ENCODE data around the gene C17orf58. TPM values are rescaled to one million over a fixed set of nuclear protein-coding genes. Genes with fewer than 3 reads are reported as not detected.
"Not testable (repeated sequence)": the region's sequence is repeated elsewhere in the genome, so short reads cannot be mapped to it uniquely, and the experiment has no call there.

C17orf58 gene
- total RNA-seq, 1 donor from 2014 or later = 10.9 TPM

- TF ChIP-seq CTCF (IDR thresholded peaks at IDR 0.05; ENCODE audit: unreplicated experiment) = peak; percentile 63
- Mint-ChIP-seq H3K4me1 (ENCODE audit: low read depth) (peaks cover 7% of the 10 kb centered on the region), H3K27ac (peak overlapping the region; percentile 99), H3K36me3 (ENCODE audit: insufficient read depth) (peaks cover 2% of the 10 kb centered on the region), H3K9me3 (ENCODE audit: low read depth) (no peaks in the 10 kb centered on the region), H3K27me3 (no peaks in the 10 kb centered on the region), H3K4me3 (ENCODE audit: low read depth) (peak overlapping the region; percentile 81)
- peak; percentile 99 for DNase-seq (ENCODE audit: low spot score, unreplicated experiment)
Observed at GRCh38 chr17:68019675-68020408, 23.6 kb upstream of the C17orf58 start.

- no peak for TF ChIP-seq CTCF (IDR thresholded peaks at IDR 0.05; ENCODE audit: unreplicated experiment)
- Mint-ChIP-seq H3K9me3 (ENCODE audit: low read depth) (no peaks in the 10 kb centered on the region), H3K27ac (peak overlapping the region; percentile 99), H3K4me3 (ENCODE audit: low read depth) (peak overlapping the region; percentile 81), H3K4me1 (ENCODE audit: low read depth) (peaks cover 7% of the 10 kb centered on the region), H3K36me3 (ENCODE audit: insufficient read depth) (peaks cover 2% of the 10 kb centered on the region), H3K27me3 (no peaks in the 10 kb centered on the region)
- DNase-seq (ENCODE audit: low spot score, unreplicated experiment) = no peak
Observed at GRCh38 chr17:68019336-68019674, 23.0 kb upstream of the C17orf58 start.

- not testable (repeated sequence) for H3K36me3 Mint-ChIP-seq (ENCODE audit: insufficient read depth); H3K9me3 Mint-ChIP-seq (ENCODE audit: low read depth); DNase-seq (ENCODE audit: low spot score, unreplicated experiment)
Observed at GRCh38 chr17:68018493-68018892, 22.2 kb upstream of the C17orf58 start.

GRCh38 chr17:68016838-68017237 is 20.6 kb upstream of the C17orf58 start:
- Mint-ChIP-seq H3K36me3 (ENCODE audit: insufficient read depth) (peaks cover 2% of the 10 kb centered on the region), H3K4me1 (ENCODE audit: low read depth) (peaks cover 7% of the 10 kb centered on the region), H3K27ac (no peak overlapping the region), H3K27me3 (no peaks in the 10 kb centered on the region), H3K9me3 (ENCODE audit: low read depth) (no peaks in the 10 kb centered on the region), H3K4me3 (ENCODE audit: low read depth) (no peak overlapping the region)
- no peak for DNase-seq (ENCODE audit: low spot score, unreplicated experiment)
- TF ChIP-seq CTCF (IDR thresholded peaks at IDR 0.05; ENCODE audit: unreplicated experiment) = no peak

More at GRCh38 chr17:68018493-68018892, 22.2 kb upstream of the C17orf58 start:
- not testable (repeated sequence) for H3K27me3 Mint-ChIP-seq; H3K4me3 Mint-ChIP-seq (ENCODE audit: low read depth); H3K27ac Mint-ChIP-seq; H3K4me1 Mint-ChIP-seq (ENCODE audit: low read depth)

- Mint-ChIP-seq H3K9me3 (ENCODE audit: low read depth) (no peaks in the 10 kb centered on the region), H3K27ac (peak overlapping the region; percentile 10), H3K4me1 (ENCODE audit: low read depth) (peaks cover 2% of the 10 kb centered on the region), H3K4me3 (ENCODE audit: low read depth) (no peak overlapping the region), H3K27me3 (no peaks in the 10 kb centered on the region), H3K36me3 (ENCODE audit: insufficient read depth) (peaks cover 2% of the 10 kb centered on the region)
- no peak for TF ChIP-seq CTCF (IDR thresholded peaks at IDR 0.05; ENCODE audit: unreplicated experiment)
- DNase-seq (ENCODE audit: low spot score, unreplicated experiment) = no peak
Observed at GRCh38 chr17:68015081-68015723, 18.9 kb upstream of the C17orf58 start.

GRCh38 chr17:68013385-68013784 is 17.1 kb upstream of the C17orf58 start:
- no peak overlapping the region for H3K4me3 Mint-ChIP-seq (ENCODE audit: low read depth)
- no peak overlapping the region for H3K27ac Mint-ChIP-seq
- no peak for DNase-seq (ENCODE audit: low spot score, unreplicated experiment)
- H3K9me3 Mint-ChIP-seq (ENCODE audit: low read depth) = no peaks in the 10 kb centered on the region
- no peaks in the 10 kb centered on the region for H3K36me3 Mint-ChIP-seq (ENCODE audit: insufficient read depth)
- peaks cover 2% of the 10 kb centered on the region for H3K27me3 Mint-ChIP-seq
- H3K4me1 Mint-ChIP-seq (ENCODE audit: low read depth) = no peaks in the 10 kb centered on the region
- TF ChIP-seq CTCF (IDR thresholded peaks at IDR 0.05; ENCODE audit: unreplicated experiment) = no peak

Measured in progenitor cell of endocrine pancreas (in vitro differentiated cells).